GM19372 (cell line): Measurements from ENCODE around the gene AKR1C3.
"Not testable (repeated sequence)": the region's sequence is repeated elsewhere in the genome, so short reads cannot be mapped to it uniquely, and the experiment has no call there.

Experiments used
- ATAC-seq: cut with Tn5 transposase; IDR thresholded peaks from one replicate; pipeline ENCODE4 v1.9.1; 2021; ENCODE audit warnings: mild to moderate bottlenecking, low read depth, moderate library complexity; ENCODE audit not compliant: unreplicated experiment

AKR1C3 gene

DNA sequence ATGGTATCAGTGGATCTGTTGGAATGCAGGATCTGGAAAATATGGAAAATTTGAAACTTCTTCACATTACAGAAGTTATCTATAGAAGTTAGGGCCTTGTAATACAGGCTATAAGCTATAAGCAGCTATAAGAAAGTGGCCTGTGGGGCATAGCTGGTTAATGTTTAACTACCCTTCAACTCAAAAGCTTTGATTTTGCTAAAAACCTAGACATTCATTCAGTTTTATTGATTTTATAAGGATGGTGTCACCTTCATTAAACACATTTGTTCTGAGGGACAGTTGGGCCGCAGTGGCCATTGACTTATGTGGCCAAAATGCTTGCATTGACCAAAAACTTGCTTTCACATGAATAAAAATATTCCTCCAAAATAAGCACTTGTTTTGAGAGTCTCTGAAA, 13.1 kb upstream of the AKR1C3 start:
- no peak for ATAC-seq

DNA sequence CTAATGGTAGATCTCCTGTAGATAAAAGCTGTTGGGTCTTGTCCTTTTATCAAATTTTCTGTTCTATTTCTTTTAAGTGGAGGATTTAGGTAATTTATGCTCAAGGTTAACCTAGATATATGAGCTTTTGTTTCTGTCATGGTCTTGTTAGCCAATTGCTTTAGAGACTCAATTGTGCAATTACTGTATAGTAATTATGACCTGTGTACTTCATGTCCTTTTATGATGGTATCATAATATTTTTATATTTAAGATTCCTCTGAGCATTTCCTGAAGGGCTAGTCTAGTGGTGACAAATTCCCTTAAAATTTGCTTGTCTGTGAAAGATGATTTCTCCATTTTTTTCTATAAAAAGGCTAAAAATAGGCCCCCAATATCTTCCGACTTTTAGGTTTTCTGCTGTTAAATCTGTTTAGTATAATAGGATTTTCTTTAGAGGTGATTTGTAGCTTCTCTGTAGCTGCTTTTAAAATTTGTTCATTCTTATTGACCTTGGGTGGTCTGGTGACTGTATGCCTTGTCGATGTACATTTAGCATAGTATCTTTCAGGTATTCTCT, 5.4 kb upstream of the AKR1C3 start:
- ATAC-seq, result no peak

DNA sequence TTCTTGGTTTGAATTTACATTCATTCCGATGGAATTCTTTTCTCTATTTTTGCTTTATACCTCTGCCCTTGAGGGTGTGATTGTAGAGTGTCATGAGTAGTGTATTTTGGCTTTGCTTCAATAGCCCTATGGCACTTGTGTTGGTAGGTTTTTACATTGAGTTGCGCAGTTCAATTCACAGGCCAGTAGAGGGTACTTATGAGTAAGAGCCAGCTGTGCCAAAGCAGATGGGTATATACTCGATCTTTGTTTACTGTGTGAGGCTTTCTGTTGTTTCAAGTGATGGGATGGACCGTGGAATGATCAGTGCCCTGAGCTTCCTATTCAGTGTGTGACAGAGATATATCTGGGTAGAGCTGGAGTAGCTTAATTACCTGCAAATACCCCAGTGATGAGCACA, 4.3 kb upstream of the AKR1C3 start:
- no peak for ATAC-seq

DNA sequence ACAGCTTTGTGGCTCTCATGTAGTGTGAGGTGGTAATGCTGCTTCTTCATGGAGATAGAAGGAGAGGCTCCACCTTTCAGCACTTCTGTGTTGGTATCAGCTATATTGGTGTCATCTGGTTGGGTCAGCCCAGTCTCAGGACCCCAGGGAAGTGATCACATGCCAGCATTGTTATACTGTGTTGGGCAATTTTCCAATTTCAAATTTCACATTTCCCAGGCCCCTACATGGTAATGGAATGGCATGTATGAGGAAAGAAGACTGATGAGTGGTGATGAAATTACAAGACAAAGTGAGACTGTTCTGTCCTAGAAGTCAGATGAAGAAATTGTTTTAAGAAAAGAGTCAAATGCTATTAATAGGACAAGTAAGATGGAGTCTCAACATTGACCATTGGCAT, 3.7 kb upstream of the AKR1C3 start:
- ATAC-seq, result no peak

DNA sequence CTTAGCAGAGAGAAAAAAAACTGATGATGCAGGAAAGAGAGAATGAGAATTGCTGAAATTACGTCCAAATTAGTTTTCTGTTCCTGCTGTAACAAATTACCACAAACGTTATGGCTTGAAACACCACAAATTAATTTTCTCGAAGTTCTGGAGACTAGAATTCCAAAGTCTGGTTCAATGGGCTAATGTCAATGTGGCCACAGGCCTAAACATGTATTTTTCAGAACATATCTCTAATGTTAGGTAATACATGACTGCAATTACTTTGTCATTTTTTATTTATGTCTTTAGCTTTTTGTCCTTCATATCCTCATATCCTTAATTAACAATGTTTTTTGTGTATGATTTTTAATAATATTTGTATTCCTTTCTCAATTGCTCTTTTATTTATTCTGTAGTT, 3.0 kb upstream of the AKR1C3 start:
- no peak for ATAC-seq

DNA sequence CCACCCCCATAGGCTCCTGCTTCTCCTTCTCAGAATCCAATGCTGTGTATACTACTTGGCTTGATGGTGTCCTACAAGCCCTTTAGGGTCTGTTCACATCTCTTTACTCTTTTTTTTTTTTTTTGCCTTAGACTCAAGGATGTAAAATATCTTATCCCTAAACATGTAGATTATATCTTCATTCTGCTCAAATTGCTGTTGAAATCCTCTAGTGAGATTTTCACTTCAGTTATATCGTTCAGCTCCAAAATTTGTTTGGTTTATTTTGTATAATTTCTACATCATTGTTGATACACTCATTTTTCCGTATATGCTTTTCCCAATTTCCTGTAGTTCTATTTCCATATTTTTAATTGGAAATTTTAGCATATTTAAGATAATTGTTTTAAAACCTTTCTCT, 1.8 kb upstream of the AKR1C3 start:
- ATAC-seq, result no peak

DNA sequence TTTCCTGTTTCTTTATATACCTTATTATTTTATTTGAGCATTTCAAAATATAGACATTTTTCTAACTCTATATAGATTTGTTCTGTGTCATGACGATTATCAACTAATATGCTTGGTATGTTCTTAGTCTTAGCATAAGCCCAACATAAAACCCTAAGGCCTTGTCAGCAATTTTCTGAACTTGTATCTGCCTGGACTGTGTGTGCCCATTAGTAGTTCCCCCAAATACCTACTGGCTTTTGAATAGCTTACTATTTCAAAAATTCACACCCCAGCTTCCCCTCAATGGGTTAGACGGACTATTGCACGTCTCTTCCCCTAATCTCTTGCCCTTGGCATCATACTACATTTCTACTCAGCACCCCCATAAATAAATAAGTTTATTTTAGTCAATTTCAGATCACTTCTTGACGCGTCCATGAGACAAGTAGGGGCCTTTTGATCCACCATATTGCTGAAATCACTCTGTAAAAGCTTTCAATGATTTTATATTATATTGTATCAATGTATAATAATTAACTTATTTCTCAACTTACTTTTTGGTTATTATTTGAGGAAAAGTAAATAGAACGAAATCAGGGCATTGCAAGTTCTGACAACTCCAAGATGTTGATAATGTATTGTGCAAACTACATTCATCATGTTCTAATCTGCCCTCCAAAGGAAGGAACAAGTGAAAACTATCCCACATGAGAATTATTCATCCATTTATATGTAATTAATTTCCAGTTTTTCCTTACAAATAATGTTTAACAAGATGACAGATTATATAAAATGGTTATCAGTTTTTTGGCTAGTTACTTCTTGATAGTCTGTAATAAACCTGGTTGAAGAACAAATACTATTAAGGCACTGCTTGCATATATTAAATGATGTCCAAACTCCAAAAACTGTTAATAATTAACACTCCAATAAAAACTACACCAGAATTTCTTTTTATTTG, 1.1 kb upstream of the AKR1C3 start:
- no peak for ATAC-seq

DNA sequence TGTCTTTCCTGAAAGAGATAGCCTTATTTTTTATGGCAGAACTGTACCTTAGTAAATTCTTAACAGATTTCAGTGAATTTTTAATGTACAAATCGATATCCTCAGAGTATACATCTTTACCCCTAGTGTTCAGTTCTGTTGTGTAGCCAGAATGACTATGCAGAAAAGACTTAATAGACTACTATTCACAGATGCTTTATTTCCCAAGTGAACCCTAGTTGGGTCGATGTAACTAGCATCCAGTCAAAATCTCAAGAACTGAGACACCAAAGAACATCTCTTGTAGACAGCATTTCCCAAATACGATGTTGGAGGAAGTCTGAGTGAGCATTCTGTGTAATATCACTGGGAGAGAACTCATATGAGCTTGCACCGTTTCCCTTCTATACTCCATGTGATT, 1.5 kb downstream of the AKR1C3 start:
- no peak for ATAC-seq

DNA sequence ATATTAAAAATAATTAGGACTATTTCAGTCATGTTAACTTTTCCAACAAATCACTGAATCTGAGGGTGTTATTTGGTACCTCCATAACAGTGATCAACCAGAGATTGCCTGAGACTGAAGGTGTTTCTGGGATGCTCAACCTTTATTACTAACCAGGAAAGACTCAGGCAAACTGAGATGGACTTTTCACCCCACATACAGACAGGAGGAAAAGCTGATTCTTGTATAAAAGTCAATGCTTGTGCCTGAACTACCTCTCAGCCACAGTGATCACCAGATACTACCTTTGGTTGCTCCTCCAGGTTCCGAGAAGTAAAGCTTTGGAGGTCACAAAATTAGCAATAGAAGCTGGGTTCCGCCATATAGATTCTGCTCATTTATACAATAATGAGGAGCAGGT, 1.9 kb downstream of the AKR1C3 start:
- ATAC-seq, result no peak

DNA sequence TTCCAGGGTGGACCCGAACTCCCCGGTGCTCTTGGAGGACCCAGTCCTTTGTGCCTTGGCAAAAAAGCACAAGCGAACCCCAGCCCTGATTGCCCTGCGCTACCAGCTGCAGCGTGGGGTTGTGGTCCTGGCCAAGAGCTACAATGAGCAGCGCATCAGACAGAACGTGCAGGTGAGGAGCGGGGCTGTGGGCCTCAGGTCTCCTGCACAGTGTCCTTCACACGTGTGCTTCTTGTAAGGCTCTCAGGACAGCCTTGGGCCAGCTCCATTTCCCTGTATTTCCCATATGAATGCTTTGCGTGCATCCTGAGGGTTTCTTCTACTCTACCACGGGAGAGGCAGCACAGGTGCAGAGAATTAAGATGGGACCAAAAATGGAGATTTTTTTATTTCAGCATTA, 8.3 kb downstream of the AKR1C3 start:
- not testable (repeated sequence) for ATAC-seq

DNA sequence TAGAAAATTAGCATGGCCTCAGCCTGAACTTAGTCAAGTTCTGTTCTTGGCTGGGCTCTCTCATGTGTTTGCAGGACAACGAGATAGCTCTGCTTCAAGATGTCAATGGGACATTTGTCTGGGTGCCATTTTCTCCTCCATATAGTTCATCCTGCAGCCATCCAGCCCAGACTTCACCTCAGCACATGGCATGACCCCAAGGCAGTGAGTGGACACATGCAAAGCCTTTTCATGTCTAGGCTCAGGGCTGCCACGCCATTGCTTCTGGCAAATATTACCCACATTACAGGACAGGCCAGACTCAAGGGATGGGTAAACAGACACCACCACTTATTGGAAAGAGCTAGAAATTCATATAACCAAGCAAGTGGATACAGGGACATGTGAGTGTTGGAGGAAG, 9.3 kb downstream of the AKR1C3 start:
- no peak for ATAC-seq

DNA sequence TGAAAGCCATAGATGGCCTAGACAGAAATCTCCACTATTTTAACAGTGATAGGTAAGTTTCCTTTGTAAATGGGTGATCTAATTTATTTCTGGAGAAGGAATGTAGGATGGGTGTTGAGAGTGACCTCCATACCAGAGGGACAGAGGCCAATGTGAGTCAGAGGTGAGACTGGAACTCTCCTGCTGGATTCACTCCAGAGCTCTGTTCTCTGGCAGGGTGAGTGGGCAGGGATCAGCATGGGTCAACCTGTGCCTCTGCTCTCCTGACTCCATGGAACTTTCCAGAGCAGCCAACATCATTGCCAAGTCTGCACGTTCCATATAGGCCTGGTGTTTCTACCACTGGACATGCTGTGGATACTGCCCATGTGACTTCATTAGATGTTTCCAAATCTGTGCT, 11.4 kb downstream of the AKR1C3 start:
- no peak for ATAC-seq

DNA sequence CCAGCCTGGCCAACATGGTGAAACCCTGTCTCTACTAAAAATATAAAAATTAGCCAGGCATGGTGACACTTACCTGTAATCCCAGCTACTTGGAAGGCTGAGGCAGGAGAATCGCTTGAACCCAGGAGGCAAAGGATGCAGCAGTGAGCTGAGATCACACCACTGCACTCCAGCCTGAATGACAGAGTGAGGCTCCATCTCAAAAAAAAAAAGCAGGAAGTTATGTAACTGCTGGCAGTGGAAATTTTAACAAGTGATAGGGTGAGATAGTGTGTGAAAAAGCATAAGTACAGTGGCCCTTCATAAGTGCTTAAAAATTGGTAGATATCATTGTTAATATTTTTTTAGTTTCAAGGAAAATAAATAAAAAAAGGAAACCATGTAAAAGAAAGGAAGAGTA, 12.3 kb downstream of the AKR1C3 start:
- no peak for ATAC-seq

DNA sequence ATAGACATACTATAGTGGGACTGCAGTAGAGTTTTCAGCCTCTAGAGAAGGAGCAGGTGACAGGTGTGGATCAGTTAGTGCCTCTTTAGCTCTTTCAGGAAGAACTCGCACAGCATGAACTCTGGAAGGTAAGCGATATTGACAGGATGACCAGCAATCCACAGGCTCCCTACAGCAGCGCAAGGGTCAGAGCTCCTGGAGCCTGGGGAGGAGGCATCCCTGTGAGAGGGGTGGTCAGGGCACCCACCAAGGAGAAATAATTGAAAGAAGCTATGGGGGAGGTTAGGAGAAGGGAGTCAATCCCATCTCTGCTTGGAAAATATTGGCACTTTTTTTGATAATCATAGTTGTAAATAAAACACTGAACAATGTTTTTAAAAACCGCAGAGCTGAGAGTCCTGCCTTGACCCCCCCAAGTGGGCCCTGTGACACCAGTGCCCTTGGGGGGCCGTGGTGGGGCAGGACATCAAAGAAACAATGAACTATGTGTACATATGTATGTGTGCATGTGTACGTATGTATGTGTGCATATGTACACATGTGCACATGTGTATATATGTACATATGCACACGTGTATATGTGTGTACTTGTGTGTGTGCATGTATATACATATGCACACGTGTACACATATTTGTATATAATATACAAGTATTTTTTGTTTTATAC, 13.8 kb downstream of the AKR1C3 start:
- no peak for ATAC-seq

DNA sequence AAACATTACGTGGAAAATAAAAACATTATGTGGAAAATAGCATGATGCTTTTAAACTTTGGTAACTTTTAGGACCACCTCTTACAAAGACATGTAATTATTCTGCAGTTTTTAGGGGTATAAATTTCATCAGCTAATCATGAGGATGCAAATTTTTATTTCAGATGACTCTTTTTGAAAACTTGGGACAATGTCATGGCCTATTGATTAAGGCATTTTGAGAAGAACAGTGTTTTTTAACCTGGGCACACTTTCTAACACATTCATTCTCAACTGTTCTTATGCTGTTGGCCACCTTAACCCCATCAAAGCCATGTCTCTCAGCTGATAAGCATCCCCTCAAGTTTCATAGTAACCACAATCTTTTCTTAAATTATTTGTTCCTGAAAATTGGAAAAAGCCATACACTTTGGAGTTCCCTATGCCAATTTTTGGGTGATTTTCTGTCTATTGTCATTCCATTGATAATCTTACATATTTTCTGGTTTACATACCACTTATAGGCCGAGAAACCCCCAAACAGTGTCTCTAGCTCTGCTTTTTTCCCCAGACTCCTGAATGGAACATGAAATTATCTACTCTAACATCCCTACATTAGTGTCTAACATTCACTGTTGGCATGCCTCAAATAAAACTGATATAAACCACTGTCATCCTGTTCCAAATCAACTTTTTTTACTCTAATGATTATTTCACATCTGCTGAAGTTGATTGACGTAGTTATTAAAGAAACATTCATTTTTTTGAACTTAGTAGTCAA, 14.6 kb downstream of the AKR1C3 start:
- ATAC-seq, result no peak

DNA sequence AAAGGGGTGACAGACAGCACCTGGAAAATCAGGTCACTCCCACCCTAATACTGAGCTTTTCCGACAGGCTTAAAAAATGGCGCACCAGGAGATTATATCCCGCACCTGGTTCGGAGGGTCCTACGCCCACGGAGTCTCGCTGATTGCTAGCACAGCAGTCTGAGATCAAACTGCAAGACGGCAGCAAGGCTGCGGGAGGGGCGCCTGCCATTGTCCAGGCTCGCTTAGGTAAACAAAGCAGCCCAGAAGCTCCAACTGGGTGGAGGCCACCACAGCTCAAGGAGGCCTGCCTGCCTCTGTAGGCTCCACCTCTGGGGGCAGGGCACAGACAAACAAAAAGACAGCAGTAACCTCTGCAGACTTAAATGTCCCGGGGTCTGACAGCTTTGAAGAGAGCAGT, 15.6 kb downstream of the AKR1C3 start:
- not testable (repeated sequence) for ATAC-seq

DNA sequence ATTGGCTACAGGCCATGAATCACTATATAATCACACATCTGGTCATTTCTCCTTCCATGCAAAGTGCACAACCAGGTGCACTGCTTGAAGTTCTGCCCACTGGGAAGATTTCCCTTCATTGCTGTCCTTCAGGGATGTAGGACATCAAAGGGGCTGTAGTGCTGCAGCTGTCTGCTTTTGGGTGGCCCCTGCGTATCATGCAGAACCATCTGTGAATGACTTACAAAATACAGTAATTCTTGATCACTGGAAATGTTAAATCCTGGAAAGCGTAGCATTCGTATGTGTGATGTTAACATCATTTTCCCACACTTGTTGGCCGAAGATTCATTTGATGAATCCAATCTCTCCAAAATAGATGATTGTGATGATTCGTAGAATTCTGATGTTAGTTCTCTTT, 22.4 kb downstream of the AKR1C3 start:
- ATAC-seq, result no peak

DNA sequence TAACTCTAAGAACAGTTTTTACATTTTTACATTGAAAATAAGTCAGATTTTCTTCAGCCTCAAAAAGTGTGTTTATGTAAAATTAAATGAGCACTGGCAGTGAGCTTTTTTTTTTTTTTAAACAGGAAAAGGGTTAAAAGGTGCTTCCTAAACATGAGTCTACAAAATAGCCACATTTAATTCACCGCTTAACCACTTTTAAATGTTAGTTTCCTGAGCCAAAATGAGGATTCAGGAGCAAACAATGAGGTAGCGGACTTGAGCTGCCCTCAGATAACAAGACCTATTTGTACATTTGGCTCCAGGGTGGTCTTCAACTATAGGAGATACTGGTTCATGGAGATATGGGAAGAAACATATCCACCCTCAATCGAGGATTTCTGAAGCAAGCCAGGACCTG, 22.8 kb downstream of the AKR1C3 start:
- ATAC-seq, result no peak

DNA sequence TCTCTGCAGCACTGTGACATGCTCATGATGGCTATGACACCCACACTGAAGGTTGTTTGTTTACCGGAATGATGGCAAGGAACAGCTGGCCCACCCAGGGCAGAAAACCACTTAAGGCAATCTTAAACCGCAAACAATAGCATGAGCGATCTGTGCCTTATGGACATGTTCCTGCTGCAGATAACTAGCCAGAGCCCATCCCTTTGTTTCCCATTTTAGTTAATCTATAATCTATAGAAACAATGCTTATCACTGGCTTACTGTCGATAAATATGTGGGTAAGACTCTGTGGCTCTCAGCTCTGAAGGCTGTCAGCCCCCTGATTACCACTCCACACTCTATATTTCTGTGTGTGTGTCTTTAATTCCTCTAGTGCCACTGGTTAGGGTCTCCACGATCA, 25.8 kb downstream of the AKR1C3 start:
- ATAC-seq, result not testable (repeated sequence)

DNA sequence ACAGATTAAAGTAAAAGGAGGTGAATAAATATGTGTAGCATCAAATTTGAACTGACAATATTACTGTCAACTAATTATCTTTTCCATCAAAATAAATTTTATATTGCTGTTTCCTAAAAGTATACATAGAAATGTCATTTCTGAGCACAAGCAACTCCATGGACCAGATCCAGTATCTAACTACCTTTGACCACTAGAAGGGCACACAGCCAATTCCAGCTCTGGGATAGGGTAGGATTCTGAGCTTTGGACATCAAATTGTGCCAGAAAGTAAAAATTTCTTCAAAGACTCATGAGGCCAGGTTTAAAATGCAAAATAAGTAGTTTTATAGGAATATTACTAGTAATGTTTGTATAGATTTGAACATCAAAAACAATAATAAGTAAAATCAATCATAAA, 29.7 kb downstream of the AKR1C3 start:
- ATAC-seq, result no peak
